Ovary (tissue), 9 donors: ENCODE results near the gene RALGPS2. TPM values are rescaled to one million over a fixed set of nuclear protein-coding genes. Genes with fewer than 3 reads are reported as not detected.

Experiments
- DNase-seq, 5 donors: peaks; one replicate each; pipeline ENCODE4 v3.0.0-alpha.2; 2019 to 2020
- H3K27ac ChIP-seq, 2 donors: fragments of 200-600 bp; one replicate each; pipeline versions ENCODE4 v1.5.1 to v1.8.0; 2019 to 2022
- H3K27me3 ChIP-seq: fragments of 200-600 bp; one replicate; pipeline ENCODE4 v1.8.0; 2022
- H3K36me3 ChIP-seq: fragments of 200-600 bp; sonication (generic); one replicate; pipeline ENCODE4 v1.5.1; 2019
- H3K4me1 ChIP-seq: one replicate; pipeline ENCODE4 v1.8.1; 2013; ENCODE audit warnings: mild to moderate bottlenecking, moderate library complexity; ENCODE audit not compliant: insufficient read depth
- H3K4me3 ChIP-seq: fragments of 200-600 bp; sonication (generic); one replicate; pipeline ENCODE4 v1.5.1; 2017
- H3K9me3 ChIP-seq, 2 donors: fragments of 200-600 bp in 1 of 2; sonication (generic) in 1 of 2; one replicate each; pipeline versions ENCODE4 v1.5.1 to v1.8.1; 2013 to 2019; ENCODE audit warnings: mild to moderate bottlenecking in 1 of 2, moderate library complexity in 1 of 2
- CTCF ChIP-seq, 3 donors: fragments of 450-650 bp in 2 of 3; fragments of 200-600 bp in 1 of 3; IDR thresholded peaks; one replicate each; pipeline versions ENCODE4 v1.5.1 to v1.8.0; 2016 to 2022; ENCODE audit warnings: antibody characterized with exemption in 3 of 3, mild to moderate bottlenecking in 1 of 3
- EP300 ChIP-seq: sonication (generic); formaldehyde crosslinking; IDR thresholded peaks from one replicate; pipeline ENCODE4 v1.6.1; 2017; ENCODE audit warnings: antibody characterized with exemption
- POLR2A ChIP-seq: fragments of 450-650 bp; IDR thresholded peaks from one replicate; pipeline ENCODE4 v1.6.1; 2017; ENCODE audit warnings: antibody characterized with exemption, mild to moderate bottlenecking, moderate library complexity
- WGBS, 3 donors: extraction: QIAGEN DNeasy Blood & Tissue Kit in 1 of 3; methylation state at CpG; one replicate each; pipeline versions ENCODE4 v1.1.5 to v1.1.7; 2013 to 2017; 5-methylcytosine and 5-hydroxymethylcytosine counted together
- intact Hi-C, 4 donors: fragments of 100-400 bp; cut with DNase I; formaldehyde crosslinking; loops; one replicate each; pipeline versions ENCODE4 v1.11.0 to v1.15.1; 2022 to 2023
- polyA plus RNA-seq, 2 donors: library from polyadenylated mRNA; stranded (reverse); fragments of 200-250 nt in 1 of 2; fragments of 350-450 nt in 1 of 2; fragmentation: Illumina TruSeq in 1 of 2; extraction: RNeasy Lipid Tissue Mini Kit (QIAGEN cat#74804) in 1 of 2; gene quantifications; one replicate each; pipeline ENCODE4 v1.2.3, GENCODE V29; 2013 to 2014
- total RNA-seq, 7 donors: library from RNA; depleted of rRNA in 2 of 7; stranded (reverse); fragments of >200 nt in 2 of 7; fragmentation: NEBNext Ultra II Directional in 3 of 7; extraction: Animal tissue kit (Norgen Biotek cat#: 25700) in 3 of 7; gene quantifications; one replicate each; pipeline versions ENCODE4 v1.1.0 to v1.2.4, GENCODE V29; 2016 to 2023
- donor health status: DM: no; HTN: no; CAD: no; lungs with moderate emphysema.
- donor health status: DM: no; HTN: no; CAD: no.
- donor health status: Bipolar disorder and iron deficiency.
- donor health status: DM: yes; HTN: yes; CAD: no.
- donor health status: DM: no; HTN: no; CAD: no.
- donor health status: DM: yes; HTN: yes; CAD: no.

The RALGPS2 gene
- total and polyA plus RNA-seq, 9 donors = 6.4 to 43.4 (median 25.0) TPM

- no peak overlapping the region for H3K27ac ChIP-seq
- 86 to 90% (median 89%) methylated on average over 2 of the region's 2 CpGs for WGBS, 3 donors
- H3K4me1 ChIP-seq = peaks cover 7% of the 10 kb centered on the region
- no peaks in the 10 kb centered on the region for H3K27me3 ChIP-seq
- H3K36me3 ChIP-seq = no peaks in the 10 kb centered on the region
- DNase-seq = no peak
- H3K9me3 ChIP-seq = no peaks in the 10 kb centered on the region
- H3K4me3 ChIP-seq = no peak overlapping the region
- TF ChIP-seq POLR2A (no peak), EP300 (no peak), CTCF (IDR thresholded peaks at IDR 0.05) (no peak)
- intact Hi-C loops = loop anchor here in 1 of 4 donors (10.0 kb wide), 1 partner anchor 802 kb away; no protein-coding TSS in a partner anchor
Observed at GRCh38 chr1:178682886-178683285, 42.2 kb upstream of the RALGPS2 start.

GRCh38 chr1:178683291-178683690 lies 41.8 kb upstream of the RALGPS2 start:
- Histone ChIP-seq H3K27me3 (no peaks in the 10 kb centered on the region), H3K9me3 (no peaks in the 10 kb centered on the region), H3K4me1 (peaks cover 7% of the 10 kb centered on the region), H3K4me3 (no peak overlapping the region), H3K36me3 (no peaks in the 10 kb centered on the region), H3K27ac (no peak overlapping the region)
- TF ChIP-seq EP300 = no peak
- no peak for TF ChIP-seq CTCF (IDR thresholded peaks at IDR 0.05)
- no peak for TF ChIP-seq POLR2A
- no peak for DNase-seq
- intact Hi-C loops = loop anchor here in 1 of 4 donors (10.0 kb wide), 1 partner anchor 802 kb away; no protein-coding TSS in a partner anchor
- WGBS, 3 donors = 96 to 99% (median 98%) methylated on average over 2 of the region's 2 CpGs

GRCh38 chr1:178684111-178684510 lies 40.9 kb upstream of the RALGPS2 start:
- 76 to 93% (median 82%) methylated on average over 5 of the region's 5 CpGs for WGBS, 3 donors
- no peaks in the 10 kb centered on the region for H3K9me3 ChIP-seq
- no peak overlapping the region for H3K4me3 ChIP-seq
- no peaks in the 10 kb centered on the region for H3K36me3 ChIP-seq
- H3K27me3 ChIP-seq = no peaks in the 10 kb centered on the region
- H3K27ac ChIP-seq = no peak overlapping the region
- intact Hi-C loops = loop anchor here in 1 of 4 donors (10.0 kb wide), 1 partner anchor 801 kb away; no protein-coding TSS in a partner anchor
- TF ChIP-seq POLR2A = no peak
- no peak for TF ChIP-seq CTCF (IDR thresholded peaks at IDR 0.05)
- TF ChIP-seq EP300 = no peak
- peaks cover 7% of the 10 kb centered on the region for H3K4me1 ChIP-seq
- no peak for DNase-seq

- H3K27me3 ChIP-seq = no peaks in the 10 kb centered on the region
- no peaks in the 10 kb centered on the region for H3K9me3 ChIP-seq
- H3K4me3 ChIP-seq = no peak overlapping the region
- H3K4me1 ChIP-seq = peaks cover 7% of the 10 kb centered on the region
- DNase-seq = no peak
- 67 to 86% (median 68%) methylated on average over 1 of the region's 1 CpG for WGBS, 3 donors
- H3K36me3 ChIP-seq = no peaks in the 10 kb centered on the region
- H3K27ac ChIP-seq = no peak overlapping the region
- intact Hi-C loops = loop anchor here in 1 of 4 donors (10.0 kb wide), 1 partner anchor 800 kb away; no protein-coding TSS in a partner anchor
- TF ChIP-seq EP300 = no peak
Observed at GRCh38 chr1:178684542-178685000, 40.5 kb upstream of the RALGPS2 start.

- 96 to 100% (median 97%) methylated on average over 1 of the region's 1 CpG for whole genome bisulfite sequencing, 3 donors
- no peak for TF ChIP-seq CTCF (IDR thresholded peaks at IDR 0.05)
- TF ChIP-seq EP300 = no peak
- TF ChIP-seq POLR2A = no peak
- DNase-seq = no peak
- intact Hi-C loops = loop anchor here in 1 of 4 donors (10.0 kb wide), 1 partner anchor 798 kb away; no protein-coding TSS in a partner anchor
- Histone ChIP-seq H3K36me3 (no peaks in the 10 kb centered on the region), H3K4me3 (no peak overlapping the region), H3K27me3 (no peaks in the 10 kb centered on the region), H3K9me3 (no peaks in the 10 kb centered on the region), H3K27ac (no peak overlapping the region), H3K4me1 (peaks cover 7% of the 10 kb centered on the region)
Observed at GRCh38 chr1:178686407-178686806, 38.6 kb upstream of the RALGPS2 start.
